ENCODE measurements around the gene ALCAM. TPM values are rescaled to one million over a fixed set of nuclear protein-coding genes. Genes with fewer than 3 reads are reported as not detected.

The ALCAM gene
- total RNA-seq, 1 donor from 2014 or later = 26.1 TPM

- TF ChIP-seq CTCF (IDR thresholded peaks at IDR 0.05) = no peak
- Histone ChIP-seq H3K9me3 (no peaks in the 10 kb centered on the region), H3K27ac (no peak overlapping the region), H3K27me3 (no peaks in the 10 kb centered on the region), H3K36me3 (no peaks in the 10 kb centered on the region), H3K4me3 (no peak overlapping the region), H3K4me1 (peaks cover 0 to 12% of the 10 kb centered on the region in 2 donors)
- no peak for DNase-seq (ENCODE audit: low spot score in 2 of 2)
- intact Hi-C loops (cut with DNase I) = no loop called here
These were observed 130.7 kb downstream of the ALCAM start for GRCh38 chr3:105497386-105497785.

- H3K4me1 ChIP-seq = peaks cover 0 to 15% of the 10 kb centered on the region in 2 donors
- no peak for TF ChIP-seq CTCF (IDR thresholded peaks at IDR 0.05)
- intact Hi-C loops (cut with DNase I) = no loop called here
- no peak for DNase-seq (ENCODE audit: low spot score in 2 of 2)
- no peaks in the 10 kb centered on the region for H3K27me3 ChIP-seq
- H3K36me3 ChIP-seq = no peaks in the 10 kb centered on the region
- H3K4me3 ChIP-seq = no peak overlapping the region
- H3K27ac ChIP-seq = no peak overlapping the region
- no peaks in the 10 kb centered on the region for H3K9me3 ChIP-seq
These were observed 133.3 kb downstream of the ALCAM start for GRCh38 chr3:105499961-105500360.

GRCh38 chr3:105502333-105502732 lies 135.6 kb downstream of the ALCAM start:
- peaks cover 0 to 11% of the 10 kb centered on the region in 2 donors for H3K4me1 ChIP-seq
- no peak overlapping the region for H3K27ac ChIP-seq
- intact Hi-C loops (cut with DNase I) = no loop called here
- no peaks in the 10 kb centered on the region for H3K27me3 ChIP-seq
- no peaks in the 10 kb centered on the region for H3K9me3 ChIP-seq
- no peaks in the 10 kb centered on the region for H3K36me3 ChIP-seq
- no peak overlapping the region for H3K4me3 ChIP-seq
- DNase-seq (ENCODE audit: low spot score in 2 of 2) = no peak
- no peak for TF ChIP-seq CTCF (IDR thresholded peaks at IDR 0.05)

- no peaks in the 10 kb centered on the region for H3K27me3 ChIP-seq
- no peak overlapping the region for H3K4me3 ChIP-seq
- no peak for TF ChIP-seq CTCF (IDR thresholded peaks at IDR 0.05)
- no peaks in the 10 kb centered on the region for H3K9me3 ChIP-seq
- H3K4me1 ChIP-seq = peaks cover 0 to 11% of the 10 kb centered on the region in 2 donors
- DNase-seq (ENCODE audit: low spot score in 2 of 2) = no peak
- intact Hi-C loops (cut with DNase I) = no loop called here
- no peaks in the 10 kb centered on the region for H3K36me3 ChIP-seq
- no peak overlapping the region for H3K27ac ChIP-seq
These were observed 136.5 kb downstream of the ALCAM start for GRCh38 chr3:105503191-105503593.

GRCh38 chr3:105504440-105504951 lies 137.8 kb downstream of the ALCAM start:
- no peak for TF ChIP-seq CTCF (IDR thresholded peaks at IDR 0.05)
- Histone ChIP-seq H3K27ac (no peak overlapping the region), H3K4me3 (no peak overlapping the region), H3K4me1 (peaks cover 0 to 11% of the 10 kb centered on the region in 2 donors), H3K27me3 (no peaks in the 10 kb centered on the region), H3K9me3 (no peaks in the 10 kb centered on the region), H3K36me3 (no peaks in the 10 kb centered on the region)
- intact Hi-C loops (cut with DNase I) = no loop called here
- DNase-seq (ENCODE audit: low spot score in 2 of 2) = no peak

- intact Hi-C loops (cut with DNase I) = no loop called here
- Histone ChIP-seq H3K36me3 (no peaks in the 10 kb centered on the region), H3K4me3 (no peak overlapping the region), H3K27ac (no peak overlapping the region), H3K27me3 (no peaks in the 10 kb centered on the region), H3K4me1 (peaks cover 0 to 11% of the 10 kb centered on the region in 2 donors), H3K9me3 (no peaks in the 10 kb centered on the region)
- no peak for TF ChIP-seq CTCF (IDR thresholded peaks at IDR 0.05)
- DNase-seq (ENCODE audit: low spot score in 2 of 2) = no peak
These were observed 138.5 kb downstream of the ALCAM start for GRCh38 chr3:105505170-105505569.
